ENCODE results near the gene DCN. TPM values are rescaled to one million over a fixed set of nuclear protein-coding genes. Genes with fewer than 3 reads are reported as not detected.

The DCN gene
- total RNA-seq, 2 experiments from 2014 or later, result not detected

DNA sequence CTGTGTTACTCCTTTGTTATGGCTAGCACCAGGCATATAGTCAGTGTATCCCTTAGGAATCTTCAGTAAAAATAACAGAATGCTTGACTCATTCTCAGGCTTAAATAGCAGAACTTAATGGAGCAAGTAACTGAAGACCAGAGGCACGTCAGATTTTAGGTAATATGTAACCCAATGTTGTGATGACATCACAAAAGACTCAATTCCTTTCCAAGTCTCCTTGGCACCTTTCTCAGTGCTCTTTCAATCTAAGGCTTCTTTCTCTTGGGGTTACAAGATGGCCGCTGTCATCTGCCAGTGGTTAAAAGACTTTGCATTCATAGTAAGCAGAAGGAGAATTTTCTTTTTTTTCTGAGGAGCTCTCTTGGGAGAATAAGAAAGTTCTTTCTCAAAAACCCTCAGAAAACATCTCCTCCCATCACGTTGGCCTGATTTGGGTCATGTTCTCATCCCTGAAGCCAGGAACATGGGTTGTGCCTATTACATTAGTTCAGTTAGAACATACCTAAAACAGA lies 33.4 kb upstream of the DCN start:
- POLR2A ChIA-PET, result no interaction called here
- no peaks in the 10 kb centered on the region for H3K9me3 ChIP-seq (ENCODE audit: low read length)
- TF ChIP-seq EZH2phosphoT487 (IDR thresholded peaks at IDR 0.05; ENCODE audit: borderline replicate concordance, low read depth, low read length) (no peak), CTCF (conservative IDR thresholded peaks at IDR 0.05; ENCODE audit: low read length) (no peak)
- no peak overlapping the region for H2AFZ ChIP-seq (ENCODE audit: low read length)
- DNase-seq (ENCODE audit: low spot score), result no peak
- CTCF ChIA-PET (ENCODE audit: unreplicated experiment), result no interaction called here
- intact Hi-C loops (cut with micrococcal nuclease; ENCODE audit: unreplicated experiment), result no loop called here
- H3K27ac ChIP-seq (ENCODE audit: low read depth, low read length, poor library complexity, severe bottlenecking), result no peak overlapping the region
- H3K79me2 ChIP-seq (ENCODE audit: insufficient read depth, low read depth, low read length), result no peaks in the 10 kb centered on the region
- H4K20me1 ChIP-seq (ENCODE audit: insufficient read depth, low read length), result no peaks in the 10 kb centered on the region
- no peaks in the 10 kb centered on the region for H3K36me3 ChIP-seq (ENCODE audit: insufficient read depth, low read length)
- H3K9me2 ChIP-seq (ENCODE audit: insufficient read depth, low read length), result no peaks in the 10 kb centered on the region
- no peak overlapping the region for H3K4me2 ChIP-seq (ENCODE audit: low read length)
- BruUV-seq (replicated peaks), result no TSS peak
- no peak overlapping the region for H3K4me3 ChIP-seq (ENCODE audit: low read depth, low read length, poor library complexity, severe bottlenecking)
- no peaks in the 10 kb centered on the region for H3K4me1 ChIP-seq (ENCODE audit: insufficient read depth, low read length, poor library complexity, severe bottlenecking)

GRCh38 chr12:91211866-91212265 lies 29.2 kb upstream of the DCN start:
- no peak overlapping the region for H3K27ac ChIP-seq (ENCODE audit: low read depth, low read length, poor library complexity, severe bottlenecking)
- H3K9me3 ChIP-seq (ENCODE audit: low read length), result no peaks in the 10 kb centered on the region
- H4K20me1 ChIP-seq (ENCODE audit: insufficient read depth, low read length), result no peaks in the 10 kb centered on the region
- no peak overlapping the region for H2AFZ ChIP-seq (ENCODE audit: low read length)
- CTCF ChIA-PET (ENCODE audit: unreplicated experiment), result no interaction called here
- H3K4me1 ChIP-seq (ENCODE audit: insufficient read depth, low read length, poor library complexity, severe bottlenecking), result no peaks in the 10 kb centered on the region
- TF ChIP-seq CTCF (conservative IDR thresholded peaks at IDR 0.05; ENCODE audit: low read length) (no peak), EZH2phosphoT487 (IDR thresholded peaks at IDR 0.05; ENCODE audit: borderline replicate concordance, low read depth, low read length) (no peak)
- no peak overlapping the region for H3K4me2 ChIP-seq (ENCODE audit: low read length)
- intact Hi-C loops (cut with micrococcal nuclease; ENCODE audit: unreplicated experiment), result no loop called here
- no peak overlapping the region for H3K4me3 ChIP-seq (ENCODE audit: low read depth, low read length, poor library complexity, severe bottlenecking)
- H3K79me2 ChIP-seq (ENCODE audit: insufficient read depth, low read depth, low read length), result no peaks in the 10 kb centered on the region
- BruUV-seq (replicated peaks), result no TSS peak
- no peak for DNase-seq (ENCODE audit: low spot score)
- H3K9me2 ChIP-seq (ENCODE audit: insufficient read depth, low read length), result no peaks in the 10 kb centered on the region
- POLR2A ChIA-PET, result no interaction called here
- H3K36me3 ChIP-seq (ENCODE audit: insufficient read depth, low read length), result no peaks in the 10 kb centered on the region

GRCh38 chr12:91210618-91211017 lies 28.0 kb upstream of the DCN start:
- Histone ChIP-seq H3K9me3 (ENCODE audit: low read length) (no peaks in the 10 kb centered on the region), H3K9me2 (ENCODE audit: insufficient read depth, low read length) (no peaks in the 10 kb centered on the region), H3K4me1 (ENCODE audit: insufficient read depth, low read length, poor library complexity, severe bottlenecking) (no peaks in the 10 kb centered on the region), H3K4me3 (ENCODE audit: low read depth, low read length, poor library complexity, severe bottlenecking) (no peak overlapping the region), H3K4me2 (ENCODE audit: low read length) (no peak overlapping the region), H3K79me2 (ENCODE audit: insufficient read depth, low read depth, low read length) (no peaks in the 10 kb centered on the region), H4K20me1 (ENCODE audit: insufficient read depth, low read length) (no peaks in the 10 kb centered on the region), H2AFZ (ENCODE audit: low read length) (no peak overlapping the region), H3K27ac (ENCODE audit: low read depth, low read length, poor library complexity, severe bottlenecking) (no peak overlapping the region), H3K36me3 (ENCODE audit: insufficient read depth, low read length) (no peaks in the 10 kb centered on the region)
- intact Hi-C loops (cut with micrococcal nuclease; ENCODE audit: unreplicated experiment), result no loop called here
- ChIA-PET CTCF (ENCODE audit: unreplicated experiment) (no interaction called here), POLR2A (interaction anchor here (0.6 kb wide), 1 partner anchor 700 kb away, joined by 3 read pairs; no protein-coding TSS in a partner anchor)
- TF ChIP-seq CTCF (conservative IDR thresholded peaks at IDR 0.05; ENCODE audit: low read length) (no peak), EZH2phosphoT487 (IDR thresholded peaks at IDR 0.05; ENCODE audit: borderline replicate concordance, low read depth, low read length) (no peak)
- BruUV-seq (replicated peaks), result no TSS peak
- no peak for DNase-seq (ENCODE audit: low spot score)

All from OCI-LY7 (cell line).